K562 (cell line): Measurements from ENCODE around the gene HLA-DMB. TPM values are rescaled to one million over a fixed set of nuclear protein-coding genes. Genes with fewer than 3 reads are reported as not detected.

ENCODE experiments used
- BHLHE40 ChIP-seq: IDR thresholded peaks from 2 replicates; pipeline ENCODE4 v1.6.1; 2011; ENCODE audit warnings: low read length, improper control_type of control experiment
- BRD4 ChIP-seq: fragments of 200-600 bp; sonication (generic); IDR thresholded peaks from 2 replicates; pipeline ENCODE4 v1.6.1; 2017; ENCODE audit warnings: inconsistent platforms
- CC2D1A ChIP-seq: fragments of 450-650 bp; IDR thresholded peaks from 2 replicates; pipeline ENCODE4 v1.6.1; 2017; ENCODE audit warnings: mild to moderate bottlenecking
- DACH1 ChIP-seq: fragments of 450-650 bp; IDR thresholded peaks from 2 replicates; pipeline ENCODE4 v1.6.1; 2018; ENCODE audit not compliant: partially characterized antibody
- ETV1 ChIP-seq: fragments of 450-650 bp; conservative IDR thresholded peaks from 2 replicates; pipeline ENCODE4 v1.6.1; 2016; ENCODE audit warnings: missing genetic modification characterization, control low read depth, low read depth, missing compliant biosample characterization
- IFI16 ChIP-seq: fragments of 250-450 bp; sonication (Bioruptor Pico); IDR thresholded peaks from 2 replicates; pipeline ENCODE4 v2.1.2; 2022; ENCODE audit warnings: mild to moderate bottlenecking, inconsistent platforms
- ILF3 ChIP-seq: fragments of 450-650 bp; IDR thresholded peaks from 2 replicates; pipeline ENCODE4 v1.6.1; 2018; ENCODE audit warnings: antibody characterized with exemption, mild to moderate bottlenecking, moderate library complexity, borderline replicate concordance
- KAT7 ChIP-seq: sonication (generic); formaldehyde crosslinking; IDR thresholded peaks from 2 replicates; pipeline ENCODE4 v1.8.0; 2022; ENCODE audit warnings: missing genetic modification reagents, mild to moderate bottlenecking, borderline replicate concordance
- KDM4B ChIP-seq, 2 experiments: fragments of 450-650 bp in 1 of 2; sonication (generic) in 1 of 2; IDR thresholded peaks; 2 replicates each; pipeline ENCODE4 v1.6.1; 2016 to 2017; ENCODE audit warnings: borderline replicate concordance in 2 of 2, antibody characterized with exemption in 1 of 2, low read depth in 1 of 2, mild to moderate bottlenecking in 1 of 2
- KDM5B ChIP-seq: fragments of 200-600 bp; sonication (generic); IDR thresholded peaks from 2 replicates; pipeline ENCODE4 v1.6.1; 2012; ENCODE audit warnings: low read depth, mild to moderate bottlenecking, moderate library complexity, low read length, control low read depth, inconsistent platforms; ENCODE audit not compliant: insufficient replicate concordance
- L3MBTL2 ChIP-seq: fragments of 450-650 bp; IDR thresholded peaks from 2 replicates; pipeline ENCODE4 v1.6.1; 2016; ENCODE audit warnings: mild to moderate bottlenecking, moderate library complexity
- MXI1 ChIP-seq: IDR thresholded peaks from 2 replicates; pipeline ENCODE4 v1.6.1; 2011; ENCODE audit warnings: low read depth, mild to moderate bottlenecking, improper control_type of control experiment, low read length
- NCOA6 ChIP-seq: fragments of 450-650 bp; IDR thresholded peaks from 2 replicates; pipeline ENCODE4 v1.6.1; 2017; ENCODE audit warnings: mild to moderate bottlenecking
- NONO ChIP-seq, 2 experiments: fragments of 200-400 bp in 1 of 2; fragments of 450-650 bp in 1 of 2; formaldehyde crosslinking in 1 of 2; IDR thresholded peaks; 2 replicates each; pipeline ENCODE4 v1.6.1; 2017; ENCODE audit warnings: low read depth in 2 of 2, mild to moderate bottlenecking in 2 of 2, moderate library complexity in 2 of 2, low read length in 1 of 2
- NRF1 ChIP-seq, 2 experiments: fragments of 450-650 bp; IDR thresholded peaks in 1 of 2; conservative IDR thresholded peaks in 1 of 2; 2 replicates each; pipeline ENCODE4 v1.6.1; 2014; ENCODE audit warnings: mild to moderate bottlenecking in 2 of 2
- POU5F1 ChIP-seq: fragments of 150-350 bp; IDR thresholded peaks from 2 replicates; pipeline ENCODE4 v1.6.1; 2014; ENCODE audit warnings: borderline replicate concordance, low read length, low read depth, mild to moderate bottlenecking; ENCODE audit not compliant: partially characterized antibody
- TFAP4 ChIP-seq: sonication (generic); formaldehyde crosslinking; IDR thresholded peaks from 2 replicates; pipeline ENCODE4 v1.8.0; 2022; ENCODE audit warnings: missing genetic modification reagents, mild to moderate bottlenecking, moderate library complexity, borderline replicate concordance
- THRA ChIP-seq: fragments of 450-650 bp; IDR thresholded peaks from 2 replicates; pipeline ENCODE4 v1.6.1; 2017; ENCODE audit warnings: mild to moderate bottlenecking, moderate library complexity
- ZBTB1 ChIP-seq: sonication (generic); formaldehyde crosslinking; IDR thresholded peaks from 2 replicates; pipeline ENCODE4 v1.8.1; 2023; ENCODE audit warnings: missing genetic modification reagents, low read depth, mild to moderate bottlenecking, borderline replicate concordance
- ZNF79 ChIP-seq: fragments of 250-450 bp; sonication (Bioruptor Pico); IDR thresholded peaks from 2 replicates; pipeline ENCODE4 v1.4.0; 2020; ENCODE audit warnings: low read depth, mild to moderate bottlenecking, moderate library complexity
- polyA plus RNA-seq, 8 experiments: library from polyadenylated mRNA; depleted of rRNA in 4 of 8; stranded (reverse) in 5 of 8; unstranded in 3 of 8; fragments of >200 nt; fragmentation: Nextera tagmentation in 2 of 8; fragmentation: Illumina TruSeq in 1 of 8; extraction: Ambion mirVana in 2 of 8; extraction: Trizol in 1 of 8; gene quantifications; 2 replicates each; pipeline versions ENCODE4 v1.2.1 to v1.2.3, GENCODE V29; 2011 to 2014; ENCODE audit warnings: inconsistent platforms in 1 of 8, missing spikeins in 1 of 8
- total RNA-seq, 7 experiments: library from RNA; depleted of rRNA in 6 of 7; stranded (reverse); fragments of >200 nt in 6 of 7; fragmentation: Illumina TruSeq in 2 of 7; extraction: Trizol in 2 of 7; gene quantifications; 2 replicates each; pipeline versions ENCODE4 v1.2.1 to v1.2.3, GENCODE V29; 2011 to 2021; ENCODE audit warnings: low replicate concordance in 1 of 7
- TF ChIP-seq, protein P1 (sequence below): fragments of 250-450 bp; sonication (Bioruptor Pico); IDR thresholded peaks from 2 replicates; pipeline ENCODE4 v1.9.0; 2021; ENCODE audit warnings: mild to moderate bottlenecking, inconsistent platforms

The HLA-DMB gene
- total and polyA plus RNA-seq, 9 of the 15 experiments (the other 6 are each of a cell fraction or from before 2014, with no cell fraction given): 0.38 TPM; not detected in 8

GRCh38 chr6:32971581-32972352 lies 30.9 kb upstream of the HLA-DMB start (continued):
- TF ChIP-seq L3MBTL2: peak; percentile 98
- no peak for TF ChIP-seq BRD4
- TF ChIP-seq CC2D1A: peak; percentile 78
- TF ChIP-seq TFAP4 (CRISPR knock-in tag): peak; percentile 74; the same call in 1 of the 2 replicates
- peak; percentile 64; the same call in 1 of the 2 replicates for TF ChIP-seq BHLHE40
- no peak for TF ChIP-seq THRA
- no peak for TF ChIP-seq IFI16 (CRISPR knock-in tag)
- peak; percentile 99 for TF ChIP-seq KDM5B
- TF ChIP-seq, protein P1, sequence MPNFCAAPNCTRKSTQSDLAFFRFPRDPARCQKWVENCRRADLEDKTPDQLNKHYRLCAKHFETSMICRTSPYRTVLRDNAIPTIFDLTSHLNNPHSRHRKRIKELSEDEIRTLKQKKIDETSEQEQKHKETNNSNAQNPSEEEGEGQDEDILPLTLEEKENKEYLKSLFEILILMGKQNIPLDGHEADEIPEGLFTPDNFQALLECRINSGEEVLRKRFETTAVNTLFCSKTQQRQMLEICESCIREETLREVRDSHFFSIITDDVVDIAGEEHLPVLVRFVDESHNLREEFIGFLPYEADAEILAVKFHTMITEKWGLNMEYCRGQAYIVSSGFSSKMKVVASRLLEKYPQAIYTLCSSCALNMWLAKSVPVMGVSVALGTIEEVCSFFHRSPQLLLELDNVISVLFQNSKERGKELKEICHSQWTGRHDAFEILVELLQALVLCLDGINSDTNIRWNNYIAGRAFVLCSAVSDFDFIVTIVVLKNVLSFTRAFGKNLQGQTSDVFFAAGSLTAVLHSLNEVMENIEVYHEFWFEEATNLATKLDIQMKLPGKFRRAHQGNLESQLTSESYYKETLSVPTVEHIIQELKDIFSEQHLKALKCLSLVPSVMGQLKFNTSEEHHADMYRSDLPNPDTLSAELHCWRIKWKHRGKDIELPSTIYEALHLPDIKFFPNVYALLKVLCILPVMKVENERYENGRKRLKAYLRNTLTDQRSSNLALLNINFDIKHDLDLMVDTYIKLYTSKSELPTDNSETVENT (CRISPR knock-in tag): peak; percentile 97
- no peak for TF ChIP-seq DACH1
- no peak; the same call in 1 of the 2 replicates for TF ChIP-seq ZBTB1 (CRISPR knock-in tag)
- TF ChIP-seq NCOA6: no peak
- peak in 1 of 2 experiments; percentile 67; a peak in 1 of 4 replicates for TF ChIP-seq KDM4B (IDR thresholded peaks at IDR 0.05; ENCODE audit: borderline replicate concordance in 2 of 2, low read depth in 1 of 2)
- no peak for TF ChIP-seq ILF3
- TF ChIP-seq NONO (IDR thresholded peaks at IDR 0.05; ENCODE audit: low read depth in 2 of 2, low read length in 1 of 2): peak in 1 of 2 experiments; percentile 97; a peak in 2 of 4 replicates
- 0 out of 2 replicates have a peak, but pooled peaks have one; percentile 23 for TF ChIP-seq KAT7 (CRISPR knock-in tag)
- TF ChIP-seq ZNF79 (CRISPR knock-in tag): peak; percentile 19; the same call in 1 of the 2 replicates
- TF ChIP-seq NRF1 (conservative IDR thresholded peaks at IDR 0.05 in 1 of 2, IDR thresholded peaks at IDR 0.05 in 1 of 2): peak; percentile 96 to 97
- no peak for TF ChIP-seq POU5F1
- TF ChIP-seq MXI1: 0 out of 2 replicates have a peak, but pooled peaks have one; percentile 38
- peak; percentile 28; the same call in 1 of the 2 replicates for TF ChIP-seq ETV1 (tag)
